Activated CD8-positive, alpha-beta memory T cell treated with anti-CD3 and anti-CD28 coated beads, Interleukin-2, amount 50 U/mL, for 24 hours (primary cell): Measurements from ENCODE around the gene KIF26B.

Experiments used
- DNase-seq: peaks from one replicate; pipeline ENCODE4 v3.0.0-alpha.2; 2020; ENCODE audit errors: extremely low read depth

The KIF26B gene

GRCh38 chr1:245463392-245464165 lies 308.8 kb downstream of the KIF26B start:
- no peak for DNase-seq

- DNase-seq = no peak
Measured at GRCh38 chr1:245464290-245464689, 309.5 kb downstream of the KIF26B start.

- DNase-seq = no peak
Measured at GRCh38 chr1:245465666-245466065, 310.9 kb downstream of the KIF26B start.

GRCh38 chr1:245466261-245466660 lies 311.5 kb downstream of the KIF26B start:
- DNase-seq = no peak

- DNase-seq = no peak
Measured at GRCh38 chr1:245467804-245468203, 313.0 kb downstream of the KIF26B start.

GRCh38 chr1:245469006-245469405 lies 314.2 kb downstream of the KIF26B start:
- DNase-seq = no peak

- DNase-seq = no peak
Measured at GRCh38 chr1:245469734-245470133, 314.9 kb downstream of the KIF26B start.

GRCh38 chr1:245475126-245475525 lies 320.3 kb downstream of the KIF26B start:
- no peak for DNase-seq

- no peak for DNase-seq
Measured at GRCh38 chr1:245475961-245476516, 321.3 kb downstream of the KIF26B start.

- DNase-seq = no peak
Measured at GRCh38 chr1:245477941-245478340, 323.2 kb downstream of the KIF26B start.

GRCh38 chr1:245480393-245481120 lies 325.8 kb downstream of the KIF26B start:
- DNase-seq = no peak

GRCh38 chr1:245481261-245481660 lies 326.5 kb downstream of the KIF26B start:
- DNase-seq = no peak

- DNase-seq = no peak
Measured at GRCh38 chr1:245483247-245483646, 328.5 kb downstream of the KIF26B start.

- no peak for DNase-seq
Measured at GRCh38 chr1:245484176-245484575, 329.4 kb downstream of the KIF26B start.

- no peak for DNase-seq
Measured at GRCh38 chr1:245485996-245486395, 331.2 kb downstream of the KIF26B start.

GRCh38 chr1:245486775-245487470 lies 332.1 kb downstream of the KIF26B start:
- DNase-seq = no peak

- no peak for DNase-seq
Measured at GRCh38 chr1:245488346-245489129, 333.8 kb downstream of the KIF26B start.

- DNase-seq = no peak
Measured at GRCh38 chr1:245489838-245490237, 335.1 kb downstream of the KIF26B start.

GRCh38 chr1:245493029-245493428 lies 338.2 kb downstream of the KIF26B start:
- no peak for DNase-seq

GRCh38 chr1:245495681-245496080 lies 340.9 kb downstream of the KIF26B start:
- no peak for DNase-seq

- DNase-seq = no peak
Measured at GRCh38 chr1:245500546-245500945, 345.8 kb downstream of the KIF26B start.

GRCh38 chr1:245501633-245502032 lies 346.8 kb downstream of the KIF26B start:
- no peak for DNase-seq
